Loucy (cell line): ENCODE data around the gene CCNYL1.

Source experiments
- H2AFZ ChIP-seq: fragments of 200-600 bp; sonication (generic); 2 replicates; pipeline ENCODE4 v1.6.0; 2016; ENCODE audit warnings: antibody characterized with exemption, mild to moderate bottlenecking, low read length, moderate library complexity
- H3F3A ChIP-seq: fragments of 200-600 bp; 2 replicates; pipeline ENCODE4 v1.6.0; 2016; ENCODE audit warnings: antibody characterized with exemption, low read depth, mild to moderate bottlenecking
- H3K27me3 ChIP-seq: fragments of 200-600 bp; sonication (generic); 2 replicates; pipeline ENCODE4 v1.6.1; 2014; ENCODE audit warnings: low read length, mild to moderate bottlenecking; ENCODE audit not compliant: insufficient read depth, poor library complexity, severe bottlenecking
- H3K36me3 ChIP-seq: fragments of 200-600 bp; sonication (generic); 2 replicates; pipeline ENCODE4 v1.6.1; 2016; ENCODE audit warnings: low read length; ENCODE audit not compliant: insufficient read depth
- H3K4me1 ChIP-seq: fragments of 200-600 bp; sonication (generic); 2 replicates; pipeline ENCODE4 v1.5.1; 2014; ENCODE audit warnings: low read length, mild to moderate bottlenecking; ENCODE audit not compliant: insufficient read depth, poor library complexity, severe bottlenecking
- H3K4me2 ChIP-seq: fragments of 200-600 bp; sonication (generic); 2 replicates; pipeline ENCODE4 v1.6.0; 2014; ENCODE audit warnings: antibody characterized with exemption, low read length, low read depth, mild to moderate bottlenecking; ENCODE audit not compliant: poor library complexity, severe bottlenecking
- H3K4me3 ChIP-seq: fragments of 200-600 bp; sonication (generic); 2 replicates; pipeline ENCODE4 v1.5.1; 2014; ENCODE audit warnings: low read length, mild to moderate bottlenecking, mixed read lengths; ENCODE audit not compliant: poor library complexity, severe bottlenecking
- H3K79me2 ChIP-seq: fragments of 200-600 bp; sonication (generic); 2 replicates; pipeline ENCODE4 v1.6.1; 2014; ENCODE audit warnings: low read length; ENCODE audit not compliant: insufficient read depth
- H3K9ac ChIP-seq: fragments of 200-600 bp; sonication (generic); 2 replicates; pipeline ENCODE4 v1.6.0; 2014; ENCODE audit warnings: mild to moderate bottlenecking, low read depth, low read length, moderate library complexity; ENCODE audit not compliant: poor library complexity, severe bottlenecking
- H3K9me2 ChIP-seq: fragments of 200-600 bp; sonication (generic); replicated peaks from 2 replicates; pipeline ENCODE4 v1.6.1; 2016; ENCODE audit warnings: low read depth, low read length, mixed read lengths
- H3K9me3 ChIP-seq: fragments of 200-600 bp; sonication (generic); 2 replicates; pipeline ENCODE4 v1.6.1; 2014; ENCODE audit warnings: mild to moderate bottlenecking, antibody characterized with exemption, low read length, low read depth; ENCODE audit not compliant: insufficient read depth
- H4K20me1 ChIP-seq: fragments of 200-600 bp; sonication (generic); 2 replicates; pipeline ENCODE4 v1.6.0; 2014; ENCODE audit warnings: antibody characterized with exemption, low read length, mild to moderate bottlenecking; ENCODE audit not compliant: insufficient read depth, poor library complexity, severe bottlenecking
- CTCF ChIP-seq: fragments of 200-600 bp; sonication (generic); conservative IDR thresholded peaks from 2 replicates; pipeline ENCODE4 v1.5.1; 2014; ENCODE audit warnings: mild to moderate bottlenecking, antibody characterized with exemption, low read length
- EZH2phosphoT487 ChIP-seq: fragments of 200-600 bp; IDR thresholded peaks from 2 replicates; pipeline ENCODE4 v1.6.1; 2018; ENCODE audit warnings: antibody characterized with exemption, mild to moderate bottlenecking, moderate library complexity, borderline replicate concordance

Gene CCNYL1

GRCh38 chr2:207763303-207763917 lies 52.0 kb downstream of the CCNYL1 start:
- H4K20me1 ChIP-seq: no peaks in the 10 kb centered on the region
- peaks cover 16% of the 10 kb centered on the region; the same call in 1 of the 2 replicates for H3K79me2 ChIP-seq

DNA sequence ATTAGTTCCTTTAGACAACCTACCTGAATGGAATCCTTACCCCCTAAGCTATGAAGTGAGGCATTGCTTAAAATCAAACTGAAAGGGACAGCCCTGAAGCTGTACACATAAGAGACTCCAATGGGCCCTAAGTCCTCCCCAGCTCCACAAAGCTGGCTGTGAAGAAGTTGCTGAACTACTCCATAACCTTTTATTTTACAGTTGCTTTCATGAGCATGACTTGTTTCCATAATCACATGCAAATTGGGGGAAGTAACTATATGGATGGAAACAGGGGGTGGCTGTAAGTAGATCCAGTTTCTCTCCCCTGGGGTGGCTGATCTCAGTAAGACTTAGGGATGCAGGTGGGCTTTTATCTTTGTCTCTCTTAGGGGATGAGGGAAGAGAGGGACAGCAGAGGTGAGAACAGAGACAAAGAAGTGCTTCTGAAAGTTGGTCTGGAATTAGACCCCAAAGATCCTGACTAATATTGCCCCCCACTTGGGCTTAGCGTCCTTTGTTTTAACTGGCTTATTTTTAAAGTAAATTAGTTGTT lies 52.7 kb downstream of the CCNYL1 start:
- no peaks in the 10 kb centered on the region for H3K9me3 ChIP-seq
- H3K27me3 ChIP-seq: no peaks in the 10 kb centered on the region
- H2AFZ ChIP-seq: no peak overlapping the region
- H3K36me3 ChIP-seq: no peaks in the 10 kb centered on the region
- no peaks in the 10 kb centered on the region for H4K20me1 ChIP-seq
- no peak overlapping the region for H3K9ac ChIP-seq
- H3K79me2 ChIP-seq: peaks cover 20% of the 10 kb centered on the region; the same call in 1 of the 2 replicates
- no peak for TF ChIP-seq CTCF
- TF ChIP-seq EZH2phosphoT487: no peak
- H3K4me3 ChIP-seq: no peak overlapping the region
- peak overlapping the region; percentile 60 for H3K4me2 ChIP-seq
- no peaks in the 10 kb centered on the region for H3K9me2 ChIP-seq
- H3F3A ChIP-seq: no peaks in the 10 kb centered on the region
- H3K4me1 ChIP-seq: peaks cover 32% of the 10 kb centered on the region

More at GRCh38 chr2:207763303-207763917, 52.0 kb downstream of the CCNYL1 start:
- Histone ChIP-seq H3K4me1 (peaks cover 25% of the 10 kb centered on the region), H2AFZ (no peak overlapping the region), H3K4me2 (peak overlapping the region; percentile 60), H3K36me3 (no peaks in the 10 kb centered on the region), H3K9me2 (no peaks in the 10 kb centered on the region), H3K4me3 (no peak overlapping the region), H3K27me3 (no peaks in the 10 kb centered on the region), H3K9ac (no peak overlapping the region), H3F3A (no peaks in the 10 kb centered on the region), H3K9me3 (no peaks in the 10 kb centered on the region)
- TF ChIP-seq CTCF (no peak), EZH2phosphoT487 (no peak)

- Histone ChIP-seq H3K9ac (no peak overlapping the region), H2AFZ (no peak overlapping the region), H3K9me2 (no peaks in the 10 kb centered on the region), H3K4me2 (peak overlapping the region; percentile 60), H3K79me2 (peaks cover 20% of the 10 kb centered on the region; the same call in 1 of the 2 replicates), H3K4me1 (peaks cover 34% of the 10 kb centered on the region), H3F3A (no peaks in the 10 kb centered on the region), H3K36me3 (no peaks in the 10 kb centered on the region), H3K9me3 (no peaks in the 10 kb centered on the region), H3K4me3 (no peak overlapping the region), H4K20me1 (no peaks in the 10 kb centered on the region), H3K27me3 (no peaks in the 10 kb centered on the region)
- TF ChIP-seq CTCF (no peak), EZH2phosphoT487 (no peak)
Observed at GRCh38 chr2:207765547-207765946, 54.1 kb downstream of the CCNYL1 start.
